Type B pancreatic cell (in vitro differentiated cells): ENCODE measurements around the gene TCF7L2. TPM values are rescaled to one million over a fixed set of nuclear protein-coding genes. Genes with fewer than 3 reads are reported as not detected.
A peak's percentile ranks its signal among the peaks of the same experiment; 100 is the strongest.

Experiments
- DNase-seq: peaks from one replicate; pipeline ENCODE4 v3.0.0; 2021; ENCODE audit warnings: mixed read lengths; ENCODE audit not compliant: unreplicated experiment; ENCODE audit errors: extremely low spot score
- H3K27ac Mint-ChIP-seq: 2 replicates; pipeline ENCODE4 v1.8.0; 2021; ENCODE audit warnings: mild to moderate bottlenecking, mixed read lengths
- H3K27me3 Mint-ChIP-seq: 2 replicates; pipeline ENCODE4 v1.8.0; 2021; ENCODE audit warnings: mixed read lengths
- H3K36me3 Mint-ChIP-seq: 2 replicates; pipeline ENCODE4 v1.8.0; 2021; ENCODE audit warnings: mixed read lengths
- H3K4me1 Mint-ChIP-seq: one replicate; pipeline ENCODE4 v1.8.0; 2021; ENCODE audit warnings: mixed read lengths; ENCODE audit not compliant: unreplicated experiment
- H3K4me3 Mint-ChIP-seq: 2 replicates; pipeline ENCODE4 v1.8.0; 2021; ENCODE audit warnings: mild to moderate bottlenecking, mixed read lengths
- H3K9me3 Mint-ChIP-seq: 2 replicates; pipeline ENCODE4 v1.8.0; 2021; ENCODE audit warnings: mixed read lengths
- total RNA-seq: library from RNA; stranded (reverse); gene quantifications from 2 replicates; pipeline ENCODE4 v1.2.1, GENCODE V29; 2021; ENCODE audit warnings: low replicate concordance
- TF ChIP-seq, protein P1 (sequence below): fragments of 200-600 bp; sonication (generic); conservative IDR thresholded peaks from 2 replicates; pipeline ENCODE4 v1.5.0; 2021; ENCODE audit warnings: antibody characterized with exemption, mild to moderate bottlenecking

TCF7L2 gene
- total RNA-seq, 1 donor from 2014 or later: 39.7 TPM

- no peak overlapping the region for H3K4me3 Mint-ChIP-seq
- H3K27ac Mint-ChIP-seq: no peak overlapping the region
- DNase-seq: no peak
- peaks cover 4% of the 10 kb centered on the region for H3K9me3 Mint-ChIP-seq
- no peaks in the 10 kb centered on the region for H3K36me3 Mint-ChIP-seq
- H3K27me3 Mint-ChIP-seq: peaks cover 3% of the 10 kb centered on the region
- TF ChIP-seq, protein P1, sequence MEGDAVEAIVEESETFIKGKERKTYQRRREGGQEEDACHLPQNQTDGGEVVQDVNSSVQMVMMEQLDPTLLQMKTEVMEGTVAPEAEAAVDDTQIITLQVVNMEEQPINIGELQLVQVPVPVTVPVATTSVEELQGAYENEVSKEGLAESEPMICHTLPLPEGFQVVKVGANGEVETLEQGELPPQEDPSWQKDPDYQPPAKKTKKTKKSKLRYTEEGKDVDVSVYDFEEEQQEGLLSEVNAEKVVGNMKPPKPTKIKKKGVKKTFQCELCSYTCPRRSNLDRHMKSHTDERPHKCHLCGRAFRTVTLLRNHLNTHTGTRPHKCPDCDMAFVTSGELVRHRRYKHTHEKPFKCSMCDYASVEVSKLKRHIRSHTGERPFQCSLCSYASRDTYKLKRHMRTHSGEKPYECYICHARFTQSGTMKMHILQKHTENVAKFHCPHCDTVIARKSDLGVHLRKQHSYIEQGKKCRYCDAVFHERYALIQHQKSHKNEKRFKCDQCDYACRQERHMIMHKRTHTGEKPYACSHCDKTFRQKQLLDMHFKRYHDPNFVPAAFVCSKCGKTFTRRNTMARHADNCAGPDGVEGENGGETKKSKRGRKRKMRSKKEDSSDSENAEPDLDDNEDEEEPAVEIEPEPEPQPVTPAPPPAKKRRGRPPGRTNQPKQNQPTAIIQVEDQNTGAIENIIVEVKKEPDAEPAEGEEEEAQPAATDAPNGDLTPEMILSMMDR: no peak
- H3K4me1 Mint-ChIP-seq: no peaks in the 10 kb centered on the region
Measured at GRCh38 chr10:112927980-112928379, 22.1 kb upstream of the TCF7L2 start.

DNA sequence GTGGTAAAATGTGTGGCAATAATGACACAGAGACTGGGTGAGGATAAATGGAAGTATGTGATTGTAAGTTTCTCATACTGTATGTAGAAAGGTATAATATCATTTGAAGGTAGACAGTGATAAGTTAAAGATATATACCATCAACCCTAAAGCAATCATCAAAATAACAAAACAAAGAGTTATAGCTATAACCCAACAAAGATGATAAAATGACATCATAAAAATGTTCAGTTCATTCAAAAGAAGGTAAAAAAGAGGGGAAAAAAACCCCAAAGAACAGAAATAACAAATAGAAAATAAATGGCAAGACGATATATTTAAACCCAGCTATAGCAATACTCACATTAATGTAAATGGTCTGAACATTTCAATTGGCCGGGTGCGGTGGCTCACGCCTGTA is 17.4 kb upstream of the TCF7L2 start:
- no peak for DNase-seq
- H3K4me3 Mint-ChIP-seq: no peak overlapping the region
- no peaks in the 10 kb centered on the region for H3K4me1 Mint-ChIP-seq
- H3K36me3 Mint-ChIP-seq: no peaks in the 10 kb centered on the region
- peaks cover 3% of the 10 kb centered on the region for H3K27me3 Mint-ChIP-seq
- peaks cover 4% of the 10 kb centered on the region for H3K9me3 Mint-ChIP-seq
- TF ChIP-seq, protein P1: no peak
- no peak overlapping the region for H3K27ac Mint-ChIP-seq

DNA sequence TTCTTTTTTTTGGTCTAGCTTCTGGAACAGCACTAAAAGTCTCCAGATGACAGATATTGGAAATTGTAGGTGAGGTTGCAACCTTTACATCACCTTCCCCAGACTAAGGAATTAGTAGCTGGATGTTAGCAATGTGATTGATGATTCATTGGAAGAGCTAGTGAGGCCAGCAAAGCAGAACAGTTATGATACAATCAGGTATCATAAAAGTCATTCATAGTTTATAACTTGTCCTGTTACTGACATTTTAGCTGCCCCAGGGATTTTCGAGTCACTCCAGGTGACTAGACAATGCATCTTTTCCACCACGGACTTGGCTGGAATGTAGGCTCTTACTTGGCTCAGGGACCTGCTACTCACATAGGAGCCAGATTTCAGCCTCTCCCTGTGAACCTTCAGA is 15.9 kb upstream of the TCF7L2 start:
- H3K4me3 Mint-ChIP-seq: no peak overlapping the region
- TF ChIP-seq, protein P1: no peak
- H3K36me3 Mint-ChIP-seq: no peaks in the 10 kb centered on the region
- peaks cover 2% of the 10 kb centered on the region for H3K9me3 Mint-ChIP-seq
- no peaks in the 10 kb centered on the region for H3K4me1 Mint-ChIP-seq
- DNase-seq: no peak
- H3K27ac Mint-ChIP-seq: no peak overlapping the region
- H3K27me3 Mint-ChIP-seq: peaks cover 4% of the 10 kb centered on the region

GRCh38 chr10:112938808-112939482 is 11.1 kb upstream of the TCF7L2 start:
- H3K9me3 Mint-ChIP-seq: no peaks in the 10 kb centered on the region
- H3K4me3 Mint-ChIP-seq: no peak overlapping the region
- TF ChIP-seq, protein P1: no peak
- H3K27ac Mint-ChIP-seq: peak overlapping the region; percentile 51
- peaks cover 2% of the 10 kb centered on the region for H3K27me3 Mint-ChIP-seq
- no peaks in the 10 kb centered on the region for H3K36me3 Mint-ChIP-seq
- H3K4me1 Mint-ChIP-seq: no peaks in the 10 kb centered on the region
- DNase-seq: no peak

DNA sequence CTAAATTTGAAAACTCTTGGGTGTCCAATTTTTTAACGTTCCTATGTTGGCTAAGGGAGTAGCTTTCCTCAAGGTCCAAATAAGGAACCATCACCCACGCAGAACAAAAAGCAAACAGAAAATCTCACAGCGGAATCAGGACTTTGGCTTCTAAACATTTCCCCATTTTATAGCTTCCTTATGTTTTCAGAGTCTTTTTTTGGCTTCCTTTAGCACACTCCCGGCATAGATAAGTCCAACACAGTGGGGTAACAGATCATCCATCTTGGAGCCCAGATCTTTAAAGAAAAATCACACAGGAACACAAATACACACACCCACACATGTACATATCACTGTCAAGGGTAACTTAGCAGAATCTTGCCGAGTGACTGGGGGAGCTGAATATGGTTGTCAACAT is 4.2 kb upstream of the TCF7L2 start:
- Mint-ChIP-seq H3K36me3 (no peaks in the 10 kb centered on the region), H3K27me3 (no peaks in the 10 kb centered on the region), H3K27ac (no peak overlapping the region), H3K9me3 (no peaks in the 10 kb centered on the region), H3K4me3 (no peak overlapping the region), H3K4me1 (peaks cover 27% of the 10 kb centered on the region)
- DNase-seq: no peak
- TF ChIP-seq, protein P1: no peak

GRCh38 chr10:112946649-112947048 is 3.4 kb upstream of the TCF7L2 start:
- H3K4me1 Mint-ChIP-seq: peaks cover 27% of the 10 kb centered on the region
- no peak overlapping the region for H3K4me3 Mint-ChIP-seq
- H3K27me3 Mint-ChIP-seq: peaks cover under 1% of the 10 kb centered on the region
- H3K36me3 Mint-ChIP-seq: peaks cover under 1% of the 10 kb centered on the region
- DNase-seq: no peak
- no peaks in the 10 kb centered on the region for H3K9me3 Mint-ChIP-seq
- no peak overlapping the region for H3K27ac Mint-ChIP-seq
- TF ChIP-seq, protein P1: no peak
